Measurements from ENCODE around the gene BTN2A1. TPM values are rescaled to one million over a fixed set of nuclear protein-coding genes. Genes with fewer than 3 reads are reported as not detected.

The BTN2A1 gene
- total RNA-seq, 6 experiments from 2014 or later, result 3.6 to 8.3 (median 5.2) TPM

- no peak for TF ChIP-seq POLR2A (IDR thresholded peaks at IDR 0.05)
- TF ChIP-seq, protein P1, sequence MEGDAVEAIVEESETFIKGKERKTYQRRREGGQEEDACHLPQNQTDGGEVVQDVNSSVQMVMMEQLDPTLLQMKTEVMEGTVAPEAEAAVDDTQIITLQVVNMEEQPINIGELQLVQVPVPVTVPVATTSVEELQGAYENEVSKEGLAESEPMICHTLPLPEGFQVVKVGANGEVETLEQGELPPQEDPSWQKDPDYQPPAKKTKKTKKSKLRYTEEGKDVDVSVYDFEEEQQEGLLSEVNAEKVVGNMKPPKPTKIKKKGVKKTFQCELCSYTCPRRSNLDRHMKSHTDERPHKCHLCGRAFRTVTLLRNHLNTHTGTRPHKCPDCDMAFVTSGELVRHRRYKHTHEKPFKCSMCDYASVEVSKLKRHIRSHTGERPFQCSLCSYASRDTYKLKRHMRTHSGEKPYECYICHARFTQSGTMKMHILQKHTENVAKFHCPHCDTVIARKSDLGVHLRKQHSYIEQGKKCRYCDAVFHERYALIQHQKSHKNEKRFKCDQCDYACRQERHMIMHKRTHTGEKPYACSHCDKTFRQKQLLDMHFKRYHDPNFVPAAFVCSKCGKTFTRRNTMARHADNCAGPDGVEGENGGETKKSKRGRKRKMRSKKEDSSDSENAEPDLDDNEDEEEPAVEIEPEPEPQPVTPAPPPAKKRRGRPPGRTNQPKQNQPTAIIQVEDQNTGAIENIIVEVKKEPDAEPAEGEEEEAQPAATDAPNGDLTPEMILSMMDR (IDR thresholded peaks at IDR 0.05), result no peak
These were observed 28.6 kb downstream of the BTN2A1 start for GRCh38 chr6:26486358-26486757.

GRCh38 chr6:26487466-26487865 lies 29.7 kb downstream of the BTN2A1 start:
- H3K9me3 ChIP-seq, result peaks cover 0 to 2% (median 0%) of the 10 kb centered on the region in 4 donors
- H3K36me3 ChIP-seq, result no peaks in the 10 kb centered on the region
- intact Hi-C loops (cut with DNase I), result no loop called here
- TF ChIP-seq, protein P1 (IDR thresholded peaks at IDR 0.05), result no peak
- no peak for DNase-seq
- 73% methylated on average over 1 of the region's 1 CpG for WGBS (ENCODE audit: insufficient coverage, low coverage, low lambda C conversion rate, missing lambda C conversion rate)
- H3K27me3 ChIP-seq, result no peaks in the 10 kb centered on the region
- no peak overlapping the region for H3K4me3 ChIP-seq
- H3K27ac ChIP-seq, result no peak overlapping the region
- no peak for ATAC-seq
- H3K4me1 ChIP-seq, result no peaks in the 10 kb centered on the region

More at GRCh38 chr6:26486358-26486757, 28.6 kb downstream of the BTN2A1 start:
- Histone ChIP-seq H3K36me3 (no peaks in the 10 kb centered on the region), H3K27me3 (no peaks in the 10 kb centered on the region), H3K27ac (no peak overlapping the region), H3K4me3 (no peak overlapping the region), H3K4me1 (no peaks in the 10 kb centered on the region), H3K9me3 (peaks cover 0 to 2% (median 0%) of the 10 kb centered on the region in 4 donors)
- WGBS (ENCODE audit: insufficient coverage, low coverage, low lambda C conversion rate, missing lambda C conversion rate), result 78% methylated on average over 5 of the region's 5 CpGs
- ATAC-seq (no peak), DNase-seq (no peak)
- intact Hi-C loops (cut with DNase I), result no loop called here

- ATAC-seq (no peak), DNase-seq (no peak)
- no peaks in the 10 kb centered on the region for H3K4me1 ChIP-seq
- H3K9me3 ChIP-seq, result peaks cover 0 to 2% (median 0%) of the 10 kb centered on the region in 4 donors
- TF ChIP-seq, protein P1 (IDR thresholded peaks at IDR 0.05), result no peak
- no peak for TF ChIP-seq POLR2A (IDR thresholded peaks at IDR 0.05)
- no peaks in the 10 kb centered on the region for H3K27me3 ChIP-seq
- intact Hi-C loops (cut with DNase I), result no loop called here
- WGBS (ENCODE audit: insufficient coverage, low coverage, low lambda C conversion rate, missing lambda C conversion rate), result 80% methylated on average over 8 of the region's 8 CpGs
- no peak overlapping the region for H3K27ac ChIP-seq
- no peak overlapping the region for H3K4me3 ChIP-seq
- no peaks in the 10 kb centered on the region for H3K36me3 ChIP-seq
These were observed 32.5 kb downstream of the BTN2A1 start for GRCh38 chr6:26489996-26490964.

DNA sequence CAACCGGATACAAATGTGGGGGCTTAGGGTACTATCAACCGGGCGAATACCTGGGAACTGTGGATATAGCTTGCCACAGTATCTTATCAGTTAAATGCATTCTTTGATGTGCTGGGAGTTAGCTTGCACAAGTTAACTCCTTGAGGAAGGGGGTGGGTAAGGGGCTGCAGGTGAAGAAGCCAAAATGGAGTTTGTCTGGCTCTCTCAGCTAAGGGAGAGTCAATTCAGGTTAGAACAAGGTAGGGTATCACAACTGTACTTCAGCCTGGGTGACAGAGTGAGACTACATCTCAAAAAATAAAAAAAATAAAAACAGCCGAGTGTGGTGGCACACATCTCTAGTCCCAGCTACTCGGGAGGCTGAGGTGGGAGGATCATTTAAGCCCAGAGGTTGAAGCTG lies 33.8 kb downstream of the BTN2A1 start:
- Histone ChIP-seq H3K27me3 (no peaks in the 10 kb centered on the region), H3K27ac (no peak overlapping the region), H3K36me3 (no peaks in the 10 kb centered on the region), H3K4me1 (no peaks in the 10 kb centered on the region), H3K9me3 (peaks cover 0 to 2% (median 0%) of the 10 kb centered on the region in 4 donors), H3K4me3 (no peak overlapping the region)
- intact Hi-C loops (cut with DNase I), result no loop called here
- ATAC-seq (no peak), DNase-seq (no peak)
- 74% methylated on average over 5 of the region's 5 CpGs for WGBS (ENCODE audit: insufficient coverage, low coverage, low lambda C conversion rate, missing lambda C conversion rate)
- TF ChIP-seq POLR2A (IDR thresholded peaks at IDR 0.05), result no peak
- TF ChIP-seq, protein P1 (IDR thresholded peaks at IDR 0.05), result no peak
